K562 (cell line): ENCODE data around the gene DUSP16.

Experiments used
- CTCF ChIP-seq, 3 experiments: IDR thresholded peaks in 2 of 3; conservative IDR thresholded peaks in 1 of 3; 2 replicates each; pipeline ENCODE4 v1.5.1; 2011 to 2012; ENCODE audit warnings: low read length in 3 of 3, mild to moderate bottlenecking in 3 of 3, control low read depth in 2 of 3, improper control_type of control experiment in 1 of 3, inconsistent platforms in 1 of 3, low read depth in 1 of 3, mixed read lengths in 1 of 3, moderate library complexity in 1 of 3; ENCODE audit not compliant: insufficient read depth in 2 of 3
- JUND ChIP-seq, 2 experiments: IDR thresholded peaks; 2 replicates in 1 of 2; 3 replicates in 1 of 2; pipeline ENCODE4 v1.6.1; 2011; ENCODE audit warnings: borderline replicate concordance in 2 of 2, low read depth in 2 of 2, low read length in 2 of 2, improper control_type of control experiment in 1 of 2, missing biosample characterization in 1 of 2, missing genetic modification characterization in 1 of 2, missing genetic modification reagents in 1 of 2
- NEUROD1 ChIP-seq: fragments of 150-350 bp; IDR thresholded peaks from 2 replicates; pipeline ENCODE4 v1.6.1; 2014; ENCODE audit warnings: borderline replicate concordance, low read length, low read depth; ENCODE audit not compliant: partially characterized antibody
- NFIC ChIP-seq: fragments of 450-650 bp; IDR thresholded peaks from 2 replicates; pipeline ENCODE4 v1.6.1; 2017; ENCODE audit warnings: mild to moderate bottlenecking, inconsistent platforms
- SMARCB1 ChIP-seq: IDR thresholded peaks from 2 replicates; pipeline ENCODE4 v1.6.1; 2011; ENCODE audit warnings: improper control_type of control experiment, low read depth; ENCODE audit not compliant: insufficient read length
- TAF1 ChIP-seq: IDR thresholded peaks from 2 replicates; pipeline ENCODE4 v1.6.1; 2011; ENCODE audit warnings: mild to moderate bottlenecking, low read length, moderate library complexity; ENCODE audit not compliant: insufficient read depth, control insufficient read depth, severe bottlenecking; ENCODE audit errors: extremely low read depth
- ZNF121 ChIP-seq: sonication (generic); formaldehyde crosslinking; conservative IDR thresholded peaks from 2 replicates; pipeline ENCODE4 v1.8.0; 2022; ENCODE audit warnings: missing genetic modification reagents
- ZNF274 ChIP-seq: IDR thresholded peaks from 2 replicates; pipeline ENCODE4 v1.6.1; 2011; ENCODE audit warnings: low read depth, mild to moderate bottlenecking, low read length, moderate library complexity, borderline replicate concordance

- TF ChIP-seq ZNF274 (no peak), JUND (IDR thresholded peaks at IDR 0.05; ENCODE audit: borderline replicate concordance, low read depth, low read length) (no peak), JUND (tag; IDR thresholded peaks at IDR 0.05; ENCODE audit: borderline replicate concordance, low read depth, low read length) (no peak), ZNF121 (CRISPR knock-in tag) (no peak), TAF1 (no peak), CTCF (IDR thresholded peaks at IDR 0.05 in 2 of 3, conservative IDR thresholded peaks at IDR 0.05 in 1 of 3; ENCODE audit: insufficient read depth in 2 of 3, low read depth in 1 of 3, low read length in 3 of 3) (no peak), NFIC (no peak), NEUROD1 (no peak), SMARCB1 (no peak)
Observed at GRCh38 chr12:12539028-12539810, 23.4 kb downstream of the DUSP16 start.
